AG04449 (cell line): Measurements from ENCODE around the gene MCL1.

Experiments used
- CTCF ChIA-PET: fragments of 350-600 bp; formaldehyde crosslinking; extraction: SDS; loops from one replicate; lab custom pipeline; 2021; ENCODE audit warnings: antibody characterized with exemption; lab: Yijun Ruan, JAX
- POLR2A ChIA-PET: fragments of 400-600, 350-600 bp; formaldehyde crosslinking; extraction: SDS; loops from one replicate; lab custom pipeline; 2020; ENCODE audit warnings: antibody characterized with exemption, inconsistent platforms; lab: Yijun Ruan, JAX
- DNase-seq: peaks from one replicate; pipeline ENCODE4 v3.0.0-alpha.2; 2010; ENCODE audit warnings: low read depth, low spot score
- H3K4me3 ChIP-seq: 2 replicates; pipeline ENCODE4 v1.5.1; 2011; ENCODE audit warnings: low read depth, mild to moderate bottlenecking, control low read depth, low read length
- TF ChIP-seq, protein P1 (sequence below): IDR thresholded peaks from one replicate; pipeline ENCODE4 v1.5.1; 2011; ENCODE audit warnings: mild to moderate bottlenecking, moderate library complexity, low read length, control low read depth, inconsistent platforms; ENCODE audit not compliant: insufficient read depth; ENCODE audit errors: missing control alignments

Gene MCL1

DNA sequence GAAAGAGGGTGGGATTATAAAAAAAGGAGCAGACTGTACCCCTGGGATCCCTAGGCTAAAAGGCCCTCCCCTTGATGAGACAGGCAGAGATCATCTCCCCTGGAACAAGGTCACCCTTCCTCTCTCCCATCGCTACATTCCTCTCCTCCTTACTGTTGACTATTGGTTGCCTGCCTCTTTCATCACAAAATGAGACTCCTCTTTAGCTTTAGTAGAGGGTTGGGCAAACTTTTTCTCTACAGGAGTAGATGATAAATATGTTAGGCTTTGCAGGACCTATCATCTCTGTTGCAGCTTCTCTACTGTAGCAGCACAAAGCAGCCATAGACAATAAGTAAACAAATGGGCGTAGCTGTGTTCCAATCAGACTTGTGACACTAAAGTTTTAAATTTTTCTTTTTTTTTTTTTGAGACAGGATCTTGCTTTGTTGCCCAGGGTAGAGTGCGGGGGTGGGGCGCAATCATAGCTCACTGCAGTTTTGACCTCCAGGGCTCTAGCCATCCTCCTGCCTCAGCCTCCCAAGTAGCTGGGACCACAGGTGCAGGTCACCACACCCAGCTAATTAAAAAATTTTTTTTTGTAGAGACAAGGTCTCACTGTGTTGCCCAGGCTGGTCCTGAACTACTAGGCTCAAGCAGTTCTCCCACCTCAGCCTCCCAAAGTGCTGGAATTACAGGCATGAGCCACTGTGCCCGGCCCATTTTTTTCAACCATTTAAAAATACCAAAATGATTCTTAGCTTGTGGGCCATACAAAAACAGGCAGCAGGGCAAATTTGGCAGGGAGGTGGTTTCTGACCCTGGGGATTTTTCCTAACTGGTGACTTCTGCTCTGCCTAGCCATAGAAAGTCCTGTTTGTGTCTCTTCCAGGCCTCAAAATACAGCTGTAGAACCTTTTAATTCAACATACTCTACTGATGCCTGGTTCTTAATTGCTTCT, 15.1 kb downstream of the MCL1 start:
- H3K4me3 ChIP-seq = no peak overlapping the region
- ChIA-PET POLR2A (interaction anchor here (7.2 kb wide), 1 partner anchor 10 kb away, joined by 135 read pairs; the partner anchor contains the start of gene MCL1), CTCF (interaction anchor here (0.9 to 19.4 kb wide), 11 partner anchors 9 to 415 kb away, joined by 3 to 315 read pairs (median 3); partner anchors contain the start of genes ENSA, FALEC, GOLPH3L and MCL1)
- TF ChIP-seq, protein P1, sequence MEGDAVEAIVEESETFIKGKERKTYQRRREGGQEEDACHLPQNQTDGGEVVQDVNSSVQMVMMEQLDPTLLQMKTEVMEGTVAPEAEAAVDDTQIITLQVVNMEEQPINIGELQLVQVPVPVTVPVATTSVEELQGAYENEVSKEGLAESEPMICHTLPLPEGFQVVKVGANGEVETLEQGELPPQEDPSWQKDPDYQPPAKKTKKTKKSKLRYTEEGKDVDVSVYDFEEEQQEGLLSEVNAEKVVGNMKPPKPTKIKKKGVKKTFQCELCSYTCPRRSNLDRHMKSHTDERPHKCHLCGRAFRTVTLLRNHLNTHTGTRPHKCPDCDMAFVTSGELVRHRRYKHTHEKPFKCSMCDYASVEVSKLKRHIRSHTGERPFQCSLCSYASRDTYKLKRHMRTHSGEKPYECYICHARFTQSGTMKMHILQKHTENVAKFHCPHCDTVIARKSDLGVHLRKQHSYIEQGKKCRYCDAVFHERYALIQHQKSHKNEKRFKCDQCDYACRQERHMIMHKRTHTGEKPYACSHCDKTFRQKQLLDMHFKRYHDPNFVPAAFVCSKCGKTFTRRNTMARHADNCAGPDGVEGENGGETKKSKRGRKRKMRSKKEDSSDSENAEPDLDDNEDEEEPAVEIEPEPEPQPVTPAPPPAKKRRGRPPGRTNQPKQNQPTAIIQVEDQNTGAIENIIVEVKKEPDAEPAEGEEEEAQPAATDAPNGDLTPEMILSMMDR = no peak
- DNase-seq = no peak

GRCh38 chr1:150563340-150564038, 15.9 kb downstream of the MCL1 start:
- TF ChIP-seq, protein P1 = no peak
- POLR2A ChIA-PET = interaction anchor here (1.3 to 7.2 kb wide), 3 partner anchors 10 to 66 kb away, joined by 4 to 135 read pairs (median 5); partner anchors contain the start of genes ENSA and MCL1
- H3K4me3 ChIP-seq = no peak overlapping the region
- DNase-seq = no peak
- CTCF ChIA-PET = interaction anchor here (0.9 to 19.4 kb wide), 14 partner anchors 7 to 416 kb away, joined by 3 to 315 read pairs (median 4); partner anchors contain the start of genes ENSA, FALEC and GOLPH3L

DNA sequence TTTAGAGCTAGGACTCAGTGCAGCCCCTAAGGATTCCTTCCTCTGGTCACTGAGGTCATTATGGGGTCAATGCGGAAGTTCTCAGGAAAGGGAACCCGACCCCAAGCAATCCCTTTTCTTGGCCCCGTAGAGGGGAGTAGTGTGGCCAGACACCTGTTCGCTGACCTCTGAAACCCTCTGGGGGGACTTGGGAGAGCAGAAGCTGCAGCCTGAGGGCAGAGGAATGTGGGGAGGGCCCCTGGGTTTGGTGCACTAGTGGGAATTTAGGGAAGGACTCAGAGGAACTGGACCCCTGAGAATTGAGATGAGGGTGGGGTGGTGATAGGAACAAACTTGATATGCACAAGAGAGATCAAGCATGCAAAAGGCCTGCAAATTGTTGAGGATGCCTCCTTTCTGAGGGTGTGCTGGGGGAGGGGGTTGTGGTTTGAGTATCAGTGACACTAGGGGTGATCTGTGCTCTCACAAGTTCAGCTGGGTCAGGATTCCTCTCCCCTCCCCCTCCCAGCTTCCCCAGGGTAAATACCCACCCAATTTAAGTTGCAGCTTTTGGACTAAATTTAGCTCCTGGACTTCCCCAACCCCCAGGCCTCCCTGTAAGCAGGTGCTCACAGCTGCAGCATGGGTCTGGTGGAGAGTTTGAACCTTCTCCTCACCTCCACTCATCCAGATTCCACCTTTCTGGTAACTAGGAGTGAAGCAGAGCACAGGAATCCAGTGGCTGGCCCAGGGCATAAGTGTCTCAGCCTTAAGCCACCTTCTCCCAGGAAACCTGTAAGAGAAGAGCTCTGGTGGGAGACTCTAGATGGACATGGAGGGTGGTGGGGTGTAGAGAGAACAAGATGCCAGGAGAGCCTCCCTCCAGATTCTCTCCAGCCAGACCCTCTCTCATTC, 16.7 kb downstream of the MCL1 start:
- H3K4me3 ChIP-seq = no peak overlapping the region; the same call in 1 of the 2 replicates
- DNase-seq = no peak

DNA sequence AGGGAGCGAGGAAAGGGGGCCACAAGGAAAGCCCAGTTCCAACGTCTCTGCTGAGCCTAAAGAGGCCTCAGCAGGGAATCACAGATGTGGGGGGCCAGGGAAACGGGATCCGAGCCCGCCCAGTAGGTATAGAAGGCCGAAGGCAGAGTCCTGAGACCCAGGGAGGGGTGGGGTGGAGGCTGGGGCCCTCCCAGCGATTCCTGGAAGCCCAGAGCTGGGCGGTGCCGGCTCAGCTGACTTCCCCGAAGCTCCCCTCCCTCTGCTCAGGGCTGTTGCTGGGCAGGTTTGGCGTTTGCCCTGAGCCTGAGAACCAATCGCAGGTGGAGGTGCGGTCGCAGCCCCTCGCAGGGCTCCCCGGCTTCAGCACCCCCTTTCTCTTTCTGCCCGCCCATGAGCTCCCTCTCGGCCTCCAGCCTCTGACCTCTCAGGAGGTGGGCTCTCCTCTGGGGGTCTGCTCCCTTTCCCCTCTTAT, 17.4 kb downstream of the MCL1 start:
- ChIA-PET CTCF (interaction anchor here (0.9 to 19.4 kb wide), 13 partner anchors 8 to 434 kb away, joined by 3 to 315 read pairs (median 14); partner anchors contain the start of genes ENSA and MCL1), POLR2A (interaction anchor here (0.6 to 7.2 kb wide), 7 partner anchors 8 to 68 kb away, joined by 3 to 135 read pairs (median 4); partner anchors contain the start of genes ENSA and MCL1)

More for the DNA sequence above, 16.7 kb downstream of the MCL1 start:
- TF ChIP-seq, protein P1 = no peak
- ChIA-PET CTCF (interaction anchor here (0.9 to 19.4 kb wide), 11 partner anchors 8 to 433 kb away, joined by 3 to 315 read pairs (median 12); partner anchors contain the start of genes ENSA and GOLPH3L), POLR2A (interaction anchor here (0.5 to 7.2 kb wide), 8 partner anchors 9 to 211 kb away, joined by 3 to 135 read pairs (median 4); partner anchors contain the start of genes ENSA and MCL1)

More for the DNA sequence above, 17.4 kb downstream of the MCL1 start:
- peak overlapping the region; percentile 60 for H3K4me3 ChIP-seq
- TF ChIP-seq, protein P1 = no peak
- peak; percentile 57 for DNase-seq
